ENCODE results near the gene CYP19A1.
"Not testable (repeated sequence)": the region's sequence is repeated elsewhere in the genome, so short reads cannot be mapped to it uniquely, and the experiment has no call there.

Gene CYP19A1

GRCh38 chr15:51212239-51212638 is 126.2 kb downstream of the CYP19A1 start:
- no peak for DNase-seq (ENCODE audit: low read depth in 2 of 2)

GRCh38 chr15:51205050-51205975 is 133.1 kb downstream of the CYP19A1 start:
- no peak for DNase-seq (ENCODE audit: low read depth in 2 of 2)

- no peak for DNase-seq (ENCODE audit: low read depth in 2 of 2)
Measured at GRCh38 chr15:51203797-51204196, 134.6 kb downstream of the CYP19A1 start.

- no peak for DNase-seq (ENCODE audit: low read depth in 2 of 2)
Measured at GRCh38 chr15:51202783-51203182, 135.6 kb downstream of the CYP19A1 start.

GRCh38 chr15:51201581-51201980 is 136.8 kb downstream of the CYP19A1 start:
- no peak for DNase-seq (ENCODE audit: low read depth in 2 of 2)

GRCh38 chr15:51200792-51201191 is 137.6 kb downstream of the CYP19A1 start:
- DNase-seq (ENCODE audit: low read depth in 2 of 2): no peak

GRCh38 chr15:51199541-51199940 is 138.9 kb downstream of the CYP19A1 start:
- no peak for DNase-seq (ENCODE audit: low read depth in 2 of 2)

- no peak for DNase-seq (ENCODE audit: low read depth in 2 of 2)
Measured at GRCh38 chr15:51198701-51199232, 139.6 kb downstream of the CYP19A1 start.

- DNase-seq (ENCODE audit: low read depth in 2 of 2): no peak
Measured at GRCh38 chr15:51195459-51195858, 142.9 kb downstream of the CYP19A1 start.

- no peak for DNase-seq (ENCODE audit: low read depth in 2 of 2)
Measured at GRCh38 chr15:51193979-51194378, 144.4 kb downstream of the CYP19A1 start.

GRCh38 chr15:51193526-51193925 is 144.9 kb downstream of the CYP19A1 start:
- DNase-seq (ENCODE audit: low read depth in 2 of 2): no peak

GRCh38 chr15:51192521-51193280 is 145.7 kb downstream of the CYP19A1 start:
- peak; percentile 32 to 45 for DNase-seq (ENCODE audit: low read depth in 2 of 2)

GRCh38 chr15:51191766-51192165 is 146.6 kb downstream of the CYP19A1 start:
- no peak for DNase-seq (ENCODE audit: low read depth in 2 of 2)

- no peak for DNase-seq (ENCODE audit: low read depth in 2 of 2)
Measured at GRCh38 chr15:51191072-51191670, 147.2 kb downstream of the CYP19A1 start.

GRCh38 chr15:51190424-51191068 is 147.8 kb downstream of the CYP19A1 start:
- no peak for DNase-seq (ENCODE audit: low read depth in 2 of 2)

- no peak for DNase-seq (ENCODE audit: low read depth in 2 of 2)
Measured at GRCh38 chr15:51189669-51190385, 148.6 kb downstream of the CYP19A1 start.

- DNase-seq (ENCODE audit: low read depth in 2 of 2): not testable (repeated sequence)
Measured at GRCh38 chr15:51188791-51189190, 149.6 kb downstream of the CYP19A1 start.

GRCh38 chr15:51186891-51187290 is 151.5 kb downstream of the CYP19A1 start:
- DNase-seq (ENCODE audit: low read depth in 2 of 2): no peak

GRCh38 chr15:51186181-51186705 is 152.2 kb downstream of the CYP19A1 start:
- no peak for DNase-seq (ENCODE audit: low read depth in 2 of 2)
